Measurements from ENCODE around the gene HRH3. TPM values are rescaled to one million over a fixed set of nuclear protein-coding genes. Genes with fewer than 3 reads are reported as not detected.
A peak's percentile ranks its signal among the peaks of the same experiment; 100 is the strongest.

The HRH3 gene
- total and polyA plus RNA-seq, 5 donors from 2014 or later = not detected

DNA sequence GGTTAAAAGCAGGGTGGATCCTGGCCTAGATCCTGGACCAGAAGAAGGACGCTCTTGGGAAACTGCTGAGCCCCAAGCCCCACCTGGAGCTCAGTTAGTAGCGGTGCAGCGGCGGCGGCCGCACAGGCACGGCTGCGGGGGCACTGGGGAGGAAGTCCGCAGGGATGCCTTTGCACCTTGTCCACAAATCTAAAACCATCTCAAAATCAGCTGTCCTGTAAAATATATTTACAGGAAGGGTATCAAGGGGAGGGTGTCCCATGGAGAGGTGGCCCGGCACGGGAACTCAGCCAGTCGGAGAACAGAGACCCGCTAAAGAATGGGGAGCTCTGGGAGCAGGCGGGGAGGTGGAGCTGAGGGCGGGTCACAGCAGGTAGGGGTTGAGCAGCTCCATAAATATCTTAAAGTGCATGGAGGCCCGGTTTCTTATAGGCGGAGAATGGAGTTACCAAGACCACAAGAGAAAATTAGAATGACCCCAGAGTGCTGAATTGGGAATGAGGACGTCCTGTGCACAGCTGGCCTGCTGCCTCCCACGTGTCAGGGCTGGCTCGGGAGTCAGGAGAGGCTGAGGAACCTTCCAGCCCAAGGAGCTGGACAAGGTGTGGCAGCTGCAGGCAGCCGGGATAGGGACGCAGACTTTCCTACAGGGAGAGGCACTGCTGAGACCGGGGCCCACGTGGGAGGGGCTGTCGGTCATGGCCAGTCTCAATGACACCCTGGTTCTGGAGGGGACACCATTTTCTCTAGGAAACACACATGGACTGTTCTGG, 29.3 kb downstream of the HRH3 start:
- peaks cover 16 to 19% (median 17%) of the 10 kb centered on the region in 4 donors for H3K4me1 Mint-ChIP-seq
- Histone ChIP-seq H3K36me3 (ENCODE audit: control insufficient read depth, insufficient read depth, low read length) (peaks cover 31% of the 10 kb centered on the region), H3K27ac (ENCODE audit: insufficient read depth, low read length, poor library complexity, severe bottlenecking) (no peak overlapping the region), H3K27me3 (ENCODE audit: control insufficient read depth, insufficient read depth, low read length) (no peaks in the 10 kb centered on the region), H3K9me3 (ENCODE audit: control insufficient read depth in 2 of 2, low read length in 2 of 2) (no peaks in the 10 kb centered on the region), H3K4me1 (ENCODE audit: control insufficient read depth, insufficient read depth, low read length, poor library complexity, severe bottlenecking) (no peaks in the 10 kb centered on the region), H3K4me3 (ENCODE audit: low read depth, low read length) (no peak overlapping the region)
- H3K36me3 Mint-ChIP-seq = peaks cover 11% of the 10 kb centered on the region
- no peaks in the 10 kb centered on the region for H3K27me3 Mint-ChIP-seq
- H3K27ac Mint-ChIP-seq = no peak overlapping the region
- no peaks in the 10 kb centered on the region for H3K9me3 Mint-ChIP-seq
- no peak for ATAC-seq (ENCODE audit: low read depth in 2 of 2)
- H3K4me3 Mint-ChIP-seq = no peak overlapping the region
- no peak for DNase-seq

DNA sequence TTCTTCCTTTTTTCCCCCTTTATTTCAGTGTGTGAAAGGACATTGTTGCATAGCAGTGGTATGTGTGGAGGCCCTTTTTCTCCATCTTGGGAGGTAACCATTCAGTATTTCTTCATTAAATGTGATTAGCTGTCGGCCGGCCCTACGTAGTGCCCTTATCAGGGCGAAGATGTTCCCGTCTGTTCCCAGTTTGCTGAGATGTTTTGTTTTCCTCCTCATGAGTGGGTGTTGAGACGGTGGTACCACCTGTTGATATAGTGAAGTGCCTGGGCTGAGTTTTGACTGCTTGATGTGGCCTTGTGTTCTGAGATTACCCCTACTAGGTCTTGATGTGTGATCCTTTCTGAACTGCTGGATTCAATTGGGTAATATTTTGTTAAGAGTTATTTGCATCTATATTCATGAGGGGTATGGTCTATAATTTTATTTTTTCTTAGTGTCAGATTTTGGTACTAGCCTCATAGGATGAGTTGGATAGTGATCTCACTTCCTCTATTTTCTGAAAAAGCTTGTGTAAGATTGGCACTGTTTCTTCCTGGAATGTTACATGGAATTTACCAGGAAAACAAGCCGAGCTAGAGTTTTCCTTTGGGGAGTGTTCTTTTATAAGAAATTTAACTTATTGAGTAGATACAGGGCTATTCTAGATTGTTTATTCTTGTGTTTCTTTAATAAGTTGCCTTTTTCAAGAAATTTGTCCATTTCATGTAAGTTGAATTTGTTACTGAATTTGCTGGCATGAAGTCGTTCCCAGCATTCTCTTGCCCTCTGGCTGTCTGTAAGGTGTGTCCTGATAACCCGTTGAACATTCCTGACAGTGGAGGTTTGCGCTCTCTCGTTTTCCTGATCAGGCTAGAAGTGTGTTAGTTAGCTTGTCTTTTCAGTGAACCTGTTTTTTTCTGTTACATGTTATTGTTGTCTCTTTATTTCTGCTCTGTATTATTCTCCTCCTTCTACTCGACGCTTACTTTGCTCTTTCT, 32.9 kb downstream of the HRH3 start:
- H3K27ac ChIP-seq (ENCODE audit: insufficient read depth, low read length, poor library complexity, severe bottlenecking) = no peak overlapping the region
- H3K27ac Mint-ChIP-seq = peak overlapping the region; percentile 37 to 79 (median 55)
- ATAC-seq (ENCODE audit: low read depth in 2 of 2) = no peak
- H3K9me3 Mint-ChIP-seq = no peaks in the 10 kb centered on the region
- H3K36me3 ChIP-seq (ENCODE audit: control insufficient read depth, insufficient read depth, low read length) = peaks cover 21% of the 10 kb centered on the region
- H3K4me3 ChIP-seq (ENCODE audit: low read depth, low read length) = no peak overlapping the region
- H3K36me3 Mint-ChIP-seq = peaks cover 6% of the 10 kb centered on the region
- H3K4me1 Mint-ChIP-seq = peaks cover 18 to 43% (median 33%) of the 10 kb centered on the region in 4 donors
- H3K4me3 Mint-ChIP-seq = peak overlapping the region in 1 of 4 donors; percentile 60
- H3K9me3 ChIP-seq (ENCODE audit: control insufficient read depth in 2 of 2, low read length in 2 of 2) = no peaks in the 10 kb centered on the region
- H3K4me1 ChIP-seq (ENCODE audit: control insufficient read depth, insufficient read depth, low read length, poor library complexity, severe bottlenecking) = peaks cover 15% of the 10 kb centered on the region
- H3K27me3 Mint-ChIP-seq = no peaks in the 10 kb centered on the region
- DNase-seq = no peak
- no peaks in the 10 kb centered on the region for H3K27me3 ChIP-seq (ENCODE audit: control insufficient read depth, insufficient read depth, low read length)

DNA sequence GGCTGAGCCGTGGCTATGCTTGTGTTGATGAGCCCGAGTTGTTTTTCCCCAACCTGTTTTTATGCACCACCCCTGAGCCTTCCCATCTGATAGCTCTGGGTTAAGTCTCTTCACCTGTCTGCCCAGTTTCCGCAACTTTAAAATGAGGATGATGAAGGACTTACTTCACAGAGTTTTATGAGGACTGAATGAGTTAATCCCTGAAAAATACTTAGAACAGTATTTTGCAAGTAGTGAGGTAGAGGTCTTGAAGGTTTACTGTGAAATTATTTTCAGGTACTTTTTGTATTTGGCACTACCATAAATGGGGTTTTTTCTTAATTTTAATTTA, 34.0 kb downstream of the HRH3 start:
- H3K27me3 ChIP-seq (ENCODE audit: control insufficient read depth, insufficient read depth, low read length) = no peaks in the 10 kb centered on the region
- no peaks in the 10 kb centered on the region for H3K27me3 Mint-ChIP-seq
- ATAC-seq (ENCODE audit: low read depth in 2 of 2) = no peak
- DNase-seq = no peak
- H3K36me3 Mint-ChIP-seq = peaks cover 6% of the 10 kb centered on the region
- peak overlapping the region in 2 of 4 donors; percentile 21 to 60 for H3K4me3 Mint-ChIP-seq
- H3K9me3 Mint-ChIP-seq = no peaks in the 10 kb centered on the region
- no peak overlapping the region for H3K4me3 ChIP-seq (ENCODE audit: low read depth, low read length)
- H3K4me1 Mint-ChIP-seq = peaks cover 24 to 50% (median 39%) of the 10 kb centered on the region in 4 donors
- H3K4me1 ChIP-seq (ENCODE audit: control insufficient read depth, insufficient read depth, low read length, poor library complexity, severe bottlenecking) = peaks cover 19% of the 10 kb centered on the region
- no peak overlapping the region for H3K27ac ChIP-seq (ENCODE audit: insufficient read depth, low read length, poor library complexity, severe bottlenecking)
- H3K36me3 ChIP-seq (ENCODE audit: control insufficient read depth, insufficient read depth, low read length) = peaks cover 15% of the 10 kb centered on the region
- H3K27ac Mint-ChIP-seq = no peak overlapping the region
- H3K9me3 ChIP-seq (ENCODE audit: control insufficient read depth in 2 of 2, low read length in 2 of 2) = no peaks in the 10 kb centered on the region

DNA sequence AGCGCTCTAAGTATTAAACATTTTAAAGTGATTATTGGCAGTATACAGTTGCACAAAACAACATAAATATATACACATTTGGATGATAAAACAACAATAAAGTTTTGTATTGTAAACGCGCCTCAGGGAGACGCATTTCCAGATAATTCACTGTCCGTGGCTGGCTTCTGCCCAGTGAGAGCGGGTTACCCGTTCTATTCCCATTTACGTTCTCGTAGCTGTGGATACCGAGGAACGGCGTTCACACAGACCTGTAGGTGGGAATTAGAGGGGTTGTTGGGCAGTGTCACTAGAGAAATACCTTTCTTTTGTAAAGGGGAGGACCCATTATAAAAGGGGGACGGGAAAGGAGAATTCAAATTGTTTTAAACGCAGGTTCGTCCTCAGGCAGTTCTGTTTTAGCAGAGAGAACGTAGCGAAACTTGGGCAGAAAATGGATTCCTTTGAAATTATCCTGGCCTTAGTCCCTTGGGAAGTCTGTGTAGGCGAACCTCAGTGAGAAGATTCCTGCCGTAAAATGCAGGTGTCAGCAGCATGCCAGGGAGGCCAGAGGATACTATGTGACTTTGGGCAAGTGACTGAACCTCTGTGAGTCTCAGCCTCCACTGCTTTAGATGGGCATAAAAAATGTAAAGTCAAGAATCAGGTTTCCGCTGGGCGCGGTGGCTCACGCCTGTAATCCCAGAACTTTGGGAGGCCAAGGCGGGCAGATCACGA, 36.5 kb downstream of the HRH3 start:
- peak overlapping the region; percentile 77 to 96 (median 93) for H3K27ac Mint-ChIP-seq

DNA sequence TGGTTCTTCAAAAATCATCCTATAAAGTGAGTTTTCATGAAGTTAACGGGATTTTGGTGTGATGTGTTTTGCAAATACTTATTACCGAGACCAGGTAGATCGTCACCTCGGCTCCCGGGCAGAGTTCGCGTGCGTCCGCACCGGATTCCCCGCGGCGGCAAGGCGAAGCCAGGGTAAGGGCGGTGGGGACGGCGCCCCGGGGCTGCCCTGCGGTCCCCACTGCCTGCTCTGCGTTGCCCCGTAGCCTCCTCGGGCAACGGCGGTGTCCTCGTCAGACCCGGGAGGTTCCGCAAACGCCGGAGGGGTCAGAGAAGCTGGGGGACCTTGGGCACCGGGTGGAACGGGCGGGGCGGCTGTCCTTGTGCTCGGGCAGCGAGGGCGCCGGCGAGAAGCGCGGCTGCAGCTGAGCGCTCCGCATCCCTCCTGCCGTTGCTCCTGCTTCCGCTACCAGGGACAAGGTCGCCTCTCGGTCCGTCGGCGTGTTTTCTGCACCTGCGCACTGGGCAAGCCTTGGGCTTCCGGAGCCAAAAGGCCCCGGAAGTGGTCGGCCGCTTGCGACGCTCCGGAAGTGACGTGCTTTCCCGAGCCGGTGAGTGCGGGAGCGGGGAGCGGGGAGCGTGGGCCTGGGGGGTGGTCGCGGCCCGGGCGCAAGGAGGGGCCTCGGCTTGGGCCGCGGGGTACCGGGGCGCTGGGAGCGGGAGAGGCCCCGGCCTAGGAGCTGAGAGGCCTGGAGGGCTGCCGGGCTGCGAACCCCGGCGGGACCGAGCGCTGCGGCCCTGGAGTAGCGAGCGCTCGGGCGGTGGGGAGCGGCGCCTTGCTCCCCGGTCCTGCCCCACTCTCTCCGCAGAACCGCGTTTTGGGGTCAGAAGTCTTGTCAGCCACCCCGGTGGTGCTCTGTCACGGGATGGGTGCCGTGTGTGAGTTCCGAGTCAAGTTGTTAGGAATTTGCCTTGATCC, 37.3 kb downstream of the HRH3 start, which contains the start of gene MTG2:
Gene MTG2, plus strand, starts transcription at position 560 of the 957 bp plus-strand sequence. CDS start 10,393 bp downstream, outside the sequence.
- Mint-ChIP-seq H3K27me3 (no peaks in the 10 kb centered on the region), H3K4me1 (peaks cover 19 to 45% (median 35%) of the 10 kb centered on the region in 4 donors), H3K4me3 (peak within 1 kb of the TSS; percentile 92 to 99 (median 96)), H3K27ac (peak within 1 kb of the TSS; percentile 93 to 96 (median 93)), H3K9me3 (no peaks in the 10 kb centered on the region), H3K36me3 (no peaks in the 10 kb centered on the region)
- H3K4me3 ChIP-seq (ENCODE audit: low read depth, low read length) = peak within 1 kb of the TSS; percentile 94
- ATAC-seq (ENCODE audit: low read depth in 2 of 2) (peak; percentile 89 to 92), DNase-seq (peak; percentile 93 to 97 (median 93))
- H3K4me1 ChIP-seq (ENCODE audit: control insufficient read depth, insufficient read depth, low read length, poor library complexity, severe bottlenecking) = peaks cover 19% of the 10 kb centered on the region
- no peaks in the 10 kb centered on the region for H3K27me3 ChIP-seq (ENCODE audit: control insufficient read depth, insufficient read depth, low read length)
- H3K36me3 ChIP-seq (ENCODE audit: control insufficient read depth, insufficient read depth, low read length) = no peaks in the 10 kb centered on the region
- H3K27ac ChIP-seq (ENCODE audit: insufficient read depth, low read length, poor library complexity, severe bottlenecking) = peak within 1 kb of the TSS; percentile 91
- no peaks in the 10 kb centered on the region for H3K9me3 ChIP-seq (ENCODE audit: control insufficient read depth in 2 of 2, low read length in 2 of 2)

More for the DNA sequence above, 36.5 kb downstream of the HRH3 start:
- Mint-ChIP-seq H3K9me3 (no peaks in the 10 kb centered on the region), H3K27me3 (no peaks in the 10 kb centered on the region), H3K4me3 (peak overlapping the region; percentile 92 to 99 (median 96)), H3K36me3 (no peaks in the 10 kb centered on the region), H3K4me1 (peaks cover 20 to 50% (median 37%) of the 10 kb centered on the region in 4 donors)
- peak overlapping the region; percentile 91 for H3K27ac ChIP-seq (ENCODE audit: insufficient read depth, low read length, poor library complexity, severe bottlenecking)
- no peaks in the 10 kb centered on the region for H3K9me3 ChIP-seq (ENCODE audit: control insufficient read depth in 2 of 2, low read length in 2 of 2)
- ATAC-seq (ENCODE audit: low read depth in 2 of 2) (no peak), DNase-seq (no peak)
- peaks cover 19% of the 10 kb centered on the region for H3K4me1 ChIP-seq (ENCODE audit: control insufficient read depth, insufficient read depth, low read length, poor library complexity, severe bottlenecking)
- H3K36me3 ChIP-seq (ENCODE audit: control insufficient read depth, insufficient read depth, low read length) = no peaks in the 10 kb centered on the region
- peak overlapping the region; percentile 94 for H3K4me3 ChIP-seq (ENCODE audit: low read depth, low read length)
- no peaks in the 10 kb centered on the region for H3K27me3 ChIP-seq (ENCODE audit: control insufficient read depth, insufficient read depth, low read length)

DNA sequence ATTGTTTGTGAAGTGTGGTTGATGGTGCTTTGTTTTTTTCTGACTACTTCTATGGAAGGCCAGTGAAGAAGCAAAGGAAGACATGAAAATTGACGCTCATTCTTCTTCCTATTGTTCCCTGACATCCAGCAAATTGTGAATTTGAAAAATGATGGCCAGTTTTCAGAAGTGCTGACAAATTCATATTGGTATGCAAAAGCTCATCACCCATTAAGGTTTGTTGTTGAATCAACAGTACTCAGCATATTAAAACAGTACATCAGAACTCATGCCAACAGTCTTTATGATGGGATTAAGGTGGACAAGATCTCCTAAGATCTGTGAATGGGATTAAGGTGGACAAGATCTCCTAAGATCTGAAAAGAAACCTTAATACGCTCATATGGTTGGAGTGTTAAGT, 38.3 kb downstream of the HRH3 start:
- H3K9me3 Mint-ChIP-seq = no peaks in the 10 kb centered on the region
- H3K4me3 Mint-ChIP-seq = peak overlapping the region; percentile 92 to 99 (median 96)
- H3K27me3 ChIP-seq (ENCODE audit: control insufficient read depth, insufficient read depth, low read length) = no peaks in the 10 kb centered on the region
- peak overlapping the region; percentile 93 to 96 (median 93) for H3K27ac Mint-ChIP-seq
- no peaks in the 10 kb centered on the region for H3K27me3 Mint-ChIP-seq
- H3K4me1 Mint-ChIP-seq = peaks cover 10 to 37% (median 28%) of the 10 kb centered on the region in 4 donors
- DNase-seq (no peak), ATAC-seq (ENCODE audit: low read depth in 2 of 2) (no peak)
- peaks cover 19% of the 10 kb centered on the region for H3K4me1 ChIP-seq (ENCODE audit: control insufficient read depth, insufficient read depth, low read length, poor library complexity, severe bottlenecking)
- no peaks in the 10 kb centered on the region for H3K36me3 Mint-ChIP-seq
- no peaks in the 10 kb centered on the region for H3K36me3 ChIP-seq (ENCODE audit: control insufficient read depth, insufficient read depth, low read length)
- H3K4me3 ChIP-seq (ENCODE audit: low read depth, low read length) = peak overlapping the region; percentile 87
- H3K9me3 ChIP-seq (ENCODE audit: control insufficient read depth in 2 of 2, low read length in 2 of 2) = no peaks in the 10 kb centered on the region
- H3K27ac ChIP-seq (ENCODE audit: insufficient read depth, low read length, poor library complexity, severe bottlenecking) = peak overlapping the region; percentile 91

Measured in CD4-positive, CD25-positive, alpha-beta regulatory T cell (primary cell).